Neural crest cell (in vitro differentiated cells): ENCODE measurements around the gene A4GALT. TPM values are rescaled to one million over a fixed set of nuclear protein-coding genes. Genes with fewer than 3 reads are reported as not detected.

Experiments
- DNase-seq: peaks from one replicate; pipeline ENCODE4 v3.0.0; 2021; ENCODE audit warnings: low read depth, mixed read lengths, low spot score
- H3K27ac Mint-ChIP-seq: one replicate; pipeline ENCODE4 v1.8.0; 2021; ENCODE audit warnings: mild to moderate bottlenecking, mixed read lengths; ENCODE audit not compliant: unreplicated experiment
- H3K27me3 Mint-ChIP-seq: 2 replicates; pipeline ENCODE4 v1.8.0; 2021; ENCODE audit warnings: low read depth, mild to moderate bottlenecking, mixed read lengths
- H3K36me3 Mint-ChIP-seq: 2 replicates; pipeline ENCODE4 v1.8.0; 2021; ENCODE audit warnings: low read depth, mild to moderate bottlenecking, mixed read lengths
- H3K4me1 Mint-ChIP-seq: 2 replicates; pipeline ENCODE4 v1.8.0; 2021; ENCODE audit warnings: mixed read lengths
- H3K4me3 Mint-ChIP-seq: one replicate; pipeline ENCODE4 v1.8.0; 2021; ENCODE audit warnings: mild to moderate bottlenecking, mixed read lengths
- H3K9me3 Mint-ChIP-seq: 2 replicates; pipeline ENCODE4 v1.8.0; 2021; ENCODE audit warnings: mixed read lengths
- CTCF ChIP-seq: fragments of 200-600 bp; sonication (generic); conservative IDR thresholded peaks from 2 replicates; pipeline ENCODE4 v1.5.0; 2021; ENCODE audit warnings: antibody characterized with exemption, mild to moderate bottlenecking
- total RNA-seq: library from RNA; stranded (reverse); gene quantifications from 2 replicates; pipeline ENCODE4 v1.2.1, GENCODE V29; 2021

Gene A4GALT
- total RNA-seq, 1 donor from 2014 or later = 0.35 TPM

GRCh38 chr22:42702675-42703074 is 18.0 kb downstream of the A4GALT start:
- TF ChIP-seq CTCF = no peak

GRCh38 chr22:42701694-42702093 is 19.0 kb downstream of the A4GALT start:
- no peak overlapping the region for H3K27ac Mint-ChIP-seq
- no peak for TF ChIP-seq CTCF
- DNase-seq = no peak
- H3K4me3 Mint-ChIP-seq = no peak overlapping the region
- no peaks in the 10 kb centered on the region for H3K9me3 Mint-ChIP-seq
- H3K27me3 Mint-ChIP-seq = no peaks in the 10 kb centered on the region
- no peaks in the 10 kb centered on the region for H3K36me3 Mint-ChIP-seq
- peaks cover 18% of the 10 kb centered on the region for H3K4me1 Mint-ChIP-seq

More at GRCh38 chr22:42702675-42703074, 18.0 kb downstream of the A4GALT start:
- Mint-ChIP-seq H3K27ac (no peak overlapping the region), H3K27me3 (peaks cover 3% of the 10 kb centered on the region), H3K36me3 (no peaks in the 10 kb centered on the region), H3K4me3 (no peak overlapping the region), H3K4me1 (peaks cover 14% of the 10 kb centered on the region), H3K9me3 (no peaks in the 10 kb centered on the region)
- no peak for DNase-seq

- Mint-ChIP-seq H3K27me3 (no peaks in the 10 kb centered on the region), H3K4me3 (no peak overlapping the region), H3K9me3 (no peaks in the 10 kb centered on the region), H3K4me1 (peaks cover 18% of the 10 kb centered on the region), H3K36me3 (no peaks in the 10 kb centered on the region), H3K27ac (no peak overlapping the region)
- no peak for TF ChIP-seq CTCF
- no peak for DNase-seq
Measured at GRCh38 chr22:42700901-42701300, 19.8 kb downstream of the A4GALT start.

GRCh38 chr22:42700355-42700754 is 20.3 kb downstream of the A4GALT start:
- Mint-ChIP-seq H3K27ac (no peak overlapping the region), H3K27me3 (no peaks in the 10 kb centered on the region), H3K9me3 (no peaks in the 10 kb centered on the region), H3K4me3 (no peak overlapping the region), H3K36me3 (no peaks in the 10 kb centered on the region), H3K4me1 (peaks cover 18% of the 10 kb centered on the region)
- DNase-seq = no peak
- TF ChIP-seq CTCF = no peak

- H3K27me3 Mint-ChIP-seq = no peaks in the 10 kb centered on the region
- H3K4me3 Mint-ChIP-seq = no peak overlapping the region
- no peak for DNase-seq
- H3K9me3 Mint-ChIP-seq = no peaks in the 10 kb centered on the region
- no peak for TF ChIP-seq CTCF
- H3K27ac Mint-ChIP-seq = no peak overlapping the region
- peaks cover 18% of the 10 kb centered on the region for H3K4me1 Mint-ChIP-seq
- H3K36me3 Mint-ChIP-seq = no peaks in the 10 kb centered on the region
Measured at GRCh38 chr22:42699976-42700352, 20.7 kb downstream of the A4GALT start.
